HepG2 (cell line): ENCODE results near the gene ZNF575. TPM values are rescaled to one million over a fixed set of nuclear protein-coding genes. Genes with fewer than 3 reads are reported as not detected.
A peak's percentile ranks its signal among the peaks of the same experiment; 100 is the strongest.

Source experiments
- CHD2 ChIP-seq: IDR thresholded peaks from 2 replicates; pipeline ENCODE4 v1.6.1; 2011; ENCODE audit warnings: low read depth, low read length, improper control_type of control experiment
- MYPOP ChIP-seq: sonication (generic); formaldehyde crosslinking; IDR thresholded peaks from 2 replicates; pipeline ENCODE4 v1.8.1; 2023; ENCODE audit warnings: mild to moderate bottlenecking, moderate library complexity, missing genetic modification reagents
- ZC3H4 ChIP-seq: sonication (generic); formaldehyde crosslinking; IDR thresholded peaks from 2 replicates; pipeline ENCODE4 v1.4.0; 2020; ENCODE audit warnings: missing genetic modification reagents, borderline replicate concordance
- ZFP62 ChIP-seq: sonication (generic); formaldehyde crosslinking; IDR thresholded peaks from 2 replicates; pipeline ENCODE4 v1.4.0; 2020; ENCODE audit warnings: missing genetic modification reagents
- ZFY ChIP-seq: sonication (generic); formaldehyde crosslinking; IDR thresholded peaks from 2 replicates; pipeline ENCODE4 v1.4.0; 2020; ENCODE audit warnings: missing genetic modification reagents
- ZGPAT ChIP-seq: IDR thresholded peaks from 2 replicates; pipeline ENCODE4 v1.6.1; 2016; ENCODE audit warnings: mild to moderate bottlenecking
- ZIK1 ChIP-seq: sonication (generic); formaldehyde crosslinking; IDR thresholded peaks from 2 replicates; pipeline ENCODE4 v1.5.0; 2020; ENCODE audit warnings: mild to moderate bottlenecking, low read depth, missing genetic modification reagents, borderline replicate concordance
- ZNF276 ChIP-seq: sonication (generic); formaldehyde crosslinking; IDR thresholded peaks from 2 replicates; pipeline ENCODE4 v1.4.0; 2020; ENCODE audit warnings: mild to moderate bottlenecking, low read depth, missing genetic modification reagents
- ZNF318 ChIP-seq: sonication (generic); formaldehyde crosslinking; IDR thresholded peaks from 2 replicates; pipeline ENCODE4 v1.4.0; 2020; ENCODE audit warnings: mild to moderate bottlenecking, missing genetic modification reagents
- ZNF350 ChIP-seq: sonication (generic); formaldehyde crosslinking; IDR thresholded peaks from 2 replicates; pipeline ENCODE4 v1.4.0; 2020; ENCODE audit warnings: mild to moderate bottlenecking, low read depth, missing genetic modification reagents, borderline replicate concordance
- ZNF362 ChIP-seq: sonication (generic); formaldehyde crosslinking; IDR thresholded peaks from 2 replicates; pipeline ENCODE4 v1.4.0; 2020; ENCODE audit warnings: missing genetic modification reagents, mild to moderate bottlenecking, borderline replicate concordance
- ZNF768 ChIP-seq: sonication (generic); formaldehyde crosslinking; IDR thresholded peaks from 2 replicates; pipeline ENCODE4 v1.4.0; 2020; ENCODE audit warnings: missing genetic modification reagents
- ZZZ3 ChIP-seq: sonication (generic); formaldehyde crosslinking; IDR thresholded peaks from 2 replicates; pipeline ENCODE4 v1.4.0; 2020; ENCODE audit warnings: missing genetic modification reagents, mild to moderate bottlenecking, borderline replicate concordance
- polyA plus RNA-seq, 8 experiments: library from polyadenylated mRNA; depleted of rRNA in 3 of 8; stranded (reverse) in 7 of 8; unstranded in 1 of 8; fragments of >200 nt; fragmentation: Illumina TruSeq in 4 of 8; extraction: Trizol in 4 of 8; gene quantifications; 2 replicates each; pipeline versions ENCODE4 v1.2.1 to v1.2.3, GENCODE V29; 2011 to 2016; ENCODE audit warnings: low read depth in 4 of 8, missing spikeins in 1 of 8, mixed read lengths in 1 of 8; ENCODE audit not compliant: insufficient read depth in 1 of 8
- total RNA-seq, 5 experiments: library from RNA; depleted of rRNA; stranded (reverse); fragments of >200 nt; fragmentation: Illumina TruSeq; extraction: Trizol; gene quantifications; 2 replicates each; pipeline ENCODE4 v1.2.3, GENCODE V29; 2016; ENCODE audit warnings: low read depth in 1 of 5

Gene ZNF575
- total and polyA plus RNA-seq, 2 of the 13 experiments (the other 11 are each of a cell fraction or from before 2014, with no cell fraction given) = 0.17 to 0.27 TPM

GRCh38 chr19:43525836-43526771 lies 6.9 kb upstream of the ZNF575 start (continued):
- peak; percentile 37 for TF ChIP-seq ZNF276
- TF ChIP-seq ZC3H4 (CRISPR knock-in tag) = no peak
- TF ChIP-seq ZZZ3 = no peak
- TF ChIP-seq ZNF350 = no peak
- TF ChIP-seq MYPOP (CRISPR knock-in tag) = 0 out of 2 replicates have a peak, but pooled peaks have one; percentile 23
- TF ChIP-seq ZNF362 (CRISPR knock-in tag) = no peak
- no peak for TF ChIP-seq ZFP62
- no peak for TF ChIP-seq ZIK1 (CRISPR knock-in tag)
- TF ChIP-seq ZFY = 0 out of 2 replicates have a peak, but pooled peaks have one; percentile 23
- no peak for TF ChIP-seq ZNF318 (CRISPR knock-in tag)
- peak; percentile 50; the same call in 1 of the 2 replicates for TF ChIP-seq ZNF768
- no peak for TF ChIP-seq ZGPAT
- TF ChIP-seq CHD2 = no peak
